Activated naive CD8-positive, alpha-beta T cell (primary cell): Measurements from ENCODE around the gene PLP2.
A peak's percentile ranks its signal among the peaks of the same experiment; 100 is the strongest.
"Not testable (repeated sequence)": the region's sequence is repeated elsewhere in the genome, so short reads cannot be mapped to it uniquely, and the experiment has no call there.

Experiments
- H3K27ac Mint-ChIP-seq: one replicate; pipeline ENCODE4 v1.8.0; 2021; ENCODE audit warnings: mixed read lengths
- H3K27me3 Mint-ChIP-seq: one replicate; pipeline ENCODE4 v1.8.0; 2021; ENCODE audit warnings: mixed read lengths
- H3K36me3 Mint-ChIP-seq: one replicate; pipeline ENCODE4 v1.8.0; 2021; ENCODE audit warnings: mixed read lengths
- H3K4me1 Mint-ChIP-seq: one replicate; pipeline ENCODE4 v1.8.0; 2021; ENCODE audit warnings: low read depth, mixed read lengths
- H3K4me3 Mint-ChIP-seq: one replicate; pipeline ENCODE4 v1.8.0; 2021; ENCODE audit warnings: mild to moderate bottlenecking, mixed read lengths
- H3K9me3 Mint-ChIP-seq: one replicate; pipeline ENCODE4 v1.8.0; 2021; ENCODE audit warnings: low read depth, mixed read lengths

The PLP2 gene

GRCh38 chrX:49171752-49172279, at the start of gene PLP2:
PLP2 (plus strand) TSS chrX:49171898; CDS start chrX:49172001, 103 bp downstream.
- Mint-ChIP-seq H3K9me3 (no peaks in the 10 kb centered on the region), H3K4me1 (peaks cover 31% of the 10 kb centered on the region)

GRCh38 chrX:49122499-49122898, 49.2 kb upstream of the PLP2 start:
- peaks cover 4% of the 10 kb centered on the region for H3K36me3 Mint-ChIP-seq
- no peaks in the 10 kb centered on the region for H3K27me3 Mint-ChIP-seq
- H3K4me1 Mint-ChIP-seq: peaks cover 20% of the 10 kb centered on the region
- H3K27ac Mint-ChIP-seq: no peak overlapping the region
- peak overlapping the region; percentile 97 for H3K4me3 Mint-ChIP-seq
- H3K9me3 Mint-ChIP-seq: no peaks in the 10 kb centered on the region

More at GRCh38 chrX:49171752-49172279, at the start of gene PLP2:
- Mint-ChIP-seq H3K27me3 (no peaks in the 10 kb centered on the region), H3K36me3 (no peaks in the 10 kb centered on the region), H3K27ac (peak within 1 kb of the TSS; percentile 89), H3K4me3 (peak within 1 kb of the TSS; percentile 86)

GRCh38 chrX:49127742-49128258, 43.9 kb upstream of the PLP2 start:
- H3K36me3 Mint-ChIP-seq, H3K27ac Mint-ChIP-seq, H3K9me3 Mint-ChIP-seq, H3K4me3 Mint-ChIP-seq, H3K27me3 Mint-ChIP-seq, H3K4me1 Mint-ChIP-seq: not testable (repeated sequence)

GRCh38 chrX:49129427-49129826, 42.3 kb upstream of the PLP2 start:
- no peaks in the 10 kb centered on the region for H3K36me3 Mint-ChIP-seq
- no peak overlapping the region for H3K4me3 Mint-ChIP-seq
- no peak overlapping the region for H3K27ac Mint-ChIP-seq
- no peaks in the 10 kb centered on the region for H3K4me1 Mint-ChIP-seq
- no peaks in the 10 kb centered on the region for H3K9me3 Mint-ChIP-seq
- H3K27me3 Mint-ChIP-seq: no peaks in the 10 kb centered on the region

- not testable (repeated sequence) for H3K4me3 Mint-ChIP-seq, H3K4me1 Mint-ChIP-seq, H3K9me3 Mint-ChIP-seq, H3K36me3 Mint-ChIP-seq, H3K27ac Mint-ChIP-seq, H3K27me3 Mint-ChIP-seq
These were observed 39.4 kb upstream of the PLP2 start for GRCh38 chrX:49132275-49132674.

GRCh38 chrX:49133759-49134158, 37.9 kb upstream of the PLP2 start:
- H3K9me3 Mint-ChIP-seq: no peaks in the 10 kb centered on the region
- no peaks in the 10 kb centered on the region for H3K4me1 Mint-ChIP-seq
- no peaks in the 10 kb centered on the region for H3K27me3 Mint-ChIP-seq
- no peak overlapping the region for H3K27ac Mint-ChIP-seq
- no peak overlapping the region for H3K4me3 Mint-ChIP-seq
- H3K36me3 Mint-ChIP-seq: no peaks in the 10 kb centered on the region

- H3K4me1 Mint-ChIP-seq: no peaks in the 10 kb centered on the region
- no peaks in the 10 kb centered on the region for H3K36me3 Mint-ChIP-seq
- no peaks in the 10 kb centered on the region for H3K9me3 Mint-ChIP-seq
- H3K4me3 Mint-ChIP-seq: no peak overlapping the region
- no peak overlapping the region for H3K27ac Mint-ChIP-seq
- H3K27me3 Mint-ChIP-seq: no peaks in the 10 kb centered on the region
These were observed 34.2 kb upstream of the PLP2 start for GRCh38 chrX:49137492-49137891.

- Mint-ChIP-seq H3K4me3 (no peak overlapping the region), H3K27ac (no peak overlapping the region), H3K4me1 (no peaks in the 10 kb centered on the region), H3K9me3 (no peaks in the 10 kb centered on the region), H3K27me3 (no peaks in the 10 kb centered on the region), H3K36me3 (no peaks in the 10 kb centered on the region)
These were observed 32.0 kb upstream of the PLP2 start for GRCh38 chrX:49139713-49140112.

- not testable (repeated sequence) for H3K9me3 Mint-ChIP-seq, H3K4me1 Mint-ChIP-seq, H3K36me3 Mint-ChIP-seq, H3K4me3 Mint-ChIP-seq, H3K27ac Mint-ChIP-seq, H3K27me3 Mint-ChIP-seq
These were observed 29.4 kb upstream of the PLP2 start for GRCh38 chrX:49142264-49142663.

- not testable (repeated sequence) for H3K9me3 Mint-ChIP-seq, H3K4me3 Mint-ChIP-seq, H3K27me3 Mint-ChIP-seq, H3K4me1 Mint-ChIP-seq, H3K27ac Mint-ChIP-seq, H3K36me3 Mint-ChIP-seq
These were observed 28.5 kb upstream of the PLP2 start for GRCh38 chrX:49143154-49143553.

- Mint-ChIP-seq H3K36me3 (no peaks in the 10 kb centered on the region), H3K4me1 (no peaks in the 10 kb centered on the region), H3K27ac (no peak overlapping the region), H3K4me3 (no peak overlapping the region), H3K9me3 (no peaks in the 10 kb centered on the region), H3K27me3 (no peaks in the 10 kb centered on the region)
These were observed 24.4 kb upstream of the PLP2 start for GRCh38 chrX:49147282-49147681.

GRCh38 chrX:49147936-49148335, 23.8 kb upstream of the PLP2 start:
- Mint-ChIP-seq H3K4me3 (no peak overlapping the region), H3K4me1 (no peaks in the 10 kb centered on the region), H3K36me3 (no peaks in the 10 kb centered on the region), H3K9me3 (no peaks in the 10 kb centered on the region), H3K27me3 (no peaks in the 10 kb centered on the region), H3K27ac (no peak overlapping the region)

GRCh38 chrX:49148390-49149100, 23.2 kb upstream of the PLP2 start:
- not testable (repeated sequence) for H3K36me3 Mint-ChIP-seq, H3K4me1 Mint-ChIP-seq, H3K9me3 Mint-ChIP-seq, H3K27ac Mint-ChIP-seq, H3K27me3 Mint-ChIP-seq, H3K4me3 Mint-ChIP-seq

- not testable (repeated sequence) for H3K27me3 Mint-ChIP-seq, H3K4me1 Mint-ChIP-seq, H3K9me3 Mint-ChIP-seq, H3K27ac Mint-ChIP-seq, H3K4me3 Mint-ChIP-seq, H3K36me3 Mint-ChIP-seq
These were observed 22.4 kb upstream of the PLP2 start for GRCh38 chrX:49149291-49149690.

- Mint-ChIP-seq H3K4me1 (peaks cover 16% of the 10 kb centered on the region), H3K4me3 (no peak overlapping the region), H3K9me3 (no peaks in the 10 kb centered on the region), H3K27ac (no peak overlapping the region), H3K27me3 (no peaks in the 10 kb centered on the region), H3K36me3 (no peaks in the 10 kb centered on the region)
These were observed 18.2 kb upstream of the PLP2 start for GRCh38 chrX:49153467-49153866.
